Parathyroid adenoma (tissue), 2 donors: ENCODE measurements around the gene DKK3.

Source experiments
- H2AFZ ChIP-seq: fragments of 300-600 bp; sonication (generic); one replicate; pipeline ENCODE4 v1.7.0; 2017; ENCODE audit warnings: antibody characterized with exemption, mild to moderate bottlenecking
- H3K27ac ChIP-seq: fragments of 300-600 bp; sonication (generic); one replicate; pipeline ENCODE4 v1.7.0; 2017
- H3K27me3 ChIP-seq: fragments of 300-600 bp; sonication (generic); one replicate; pipeline ENCODE4 v1.7.0; 2017; ENCODE audit warnings: low read length; ENCODE audit not compliant: control insufficient read depth, insufficient read depth
- H3K36me3 ChIP-seq: fragments of 300-600 bp; sonication (generic); one replicate; pipeline ENCODE4 v1.7.0; 2017; ENCODE audit warnings: low read length; ENCODE audit not compliant: control insufficient read depth, insufficient read depth
- H3K4me1 ChIP-seq: fragments of 300-600 bp; sonication (generic); one replicate; pipeline ENCODE4 v1.7.0; 2017; ENCODE audit warnings: control low read depth
- H3K4me2 ChIP-seq: fragments of 300-600 bp; sonication (generic); one replicate; pipeline ENCODE4 v1.7.0; 2017; ENCODE audit warnings: low read length
- H3K4me3 ChIP-seq: fragments of 300-600 bp; sonication (generic); one replicate; pipeline ENCODE4 v1.7.0; 2017; ENCODE audit warnings: low read depth, low read length
- H3K79me2 ChIP-seq: fragments of 300-600 bp; sonication (generic); one replicate; pipeline ENCODE4 v1.7.0; 2017; ENCODE audit warnings: control low read depth
- H3K9ac ChIP-seq: fragments of 300-600 bp; sonication (generic); one replicate; pipeline ENCODE4 v1.7.0; 2017; ENCODE audit warnings: mild to moderate bottlenecking
- H3K9me3 ChIP-seq: fragments of 300-600 bp; sonication (generic); one replicate; pipeline ENCODE4 v1.7.0; 2017; ENCODE audit warnings: low read length; ENCODE audit not compliant: control insufficient read depth
- CTCF ChIP-seq: fragments of 300-600 bp; sonication (generic); IDR thresholded peaks from one replicate; pipeline ENCODE4 v1.7.0; 2017; ENCODE audit warnings: antibody characterized with exemption, mild to moderate bottlenecking
- donor health status: primary hyperparathyroidism.

DKK3 gene

GRCh38 chr11:12005476-12005875, 3.0 kb downstream of the DKK3 start:
- no peak overlapping the region for H3K9ac ChIP-seq
- no peaks in the 10 kb centered on the region for H3K36me3 ChIP-seq
- H3K79me2 ChIP-seq, result no peaks in the 10 kb centered on the region
- H2AFZ ChIP-seq, result no peak overlapping the region
- TF ChIP-seq CTCF, result no peak
- H3K9me3 ChIP-seq, result no peaks in the 10 kb centered on the region
- no peaks in the 10 kb centered on the region for H3K27me3 ChIP-seq
- H3K4me2 ChIP-seq, result no peak overlapping the region
- H3K4me1 ChIP-seq, result no peaks in the 10 kb centered on the region
- no peak overlapping the region for H3K4me3 ChIP-seq
- H3K27ac ChIP-seq, result no peak overlapping the region

- Histone ChIP-seq H3K79me2 (no peaks in the 10 kb centered on the region), H3K4me2 (no peak overlapping the region), H3K4me3 (no peak overlapping the region), H3K4me1 (no peaks in the 10 kb centered on the region), H3K27ac (no peak overlapping the region), H3K36me3 (no peaks in the 10 kb centered on the region), H3K9me3 (no peaks in the 10 kb centered on the region), H2AFZ (no peak overlapping the region), H3K9ac (no peak overlapping the region), H3K27me3 (no peaks in the 10 kb centered on the region)
- TF ChIP-seq CTCF, result no peak
Observed at GRCh38 chr11:12005061-12005460, 3.4 kb downstream of the DKK3 start.

- Histone ChIP-seq H3K79me2 (no peaks in the 10 kb centered on the region), H2AFZ (no peak overlapping the region), H3K9ac (no peak overlapping the region), H3K27ac (no peak overlapping the region), H3K36me3 (no peaks in the 10 kb centered on the region), H3K4me2 (no peak overlapping the region), H3K27me3 (no peaks in the 10 kb centered on the region), H3K4me1 (no peaks in the 10 kb centered on the region), H3K9me3 (no peaks in the 10 kb centered on the region), H3K4me3 (no peak overlapping the region)
- TF ChIP-seq CTCF, result no peak
Observed at GRCh38 chr11:12003815-12004214, 4.6 kb downstream of the DKK3 start.

- Histone ChIP-seq H3K36me3 (no peaks in the 10 kb centered on the region), H3K9me3 (no peaks in the 10 kb centered on the region), H3K27ac (no peak overlapping the region), H3K9ac (no peak overlapping the region), H3K4me3 (no peak overlapping the region), H3K79me2 (no peaks in the 10 kb centered on the region), H3K27me3 (no peaks in the 10 kb centered on the region), H2AFZ (no peak overlapping the region), H3K4me2 (no peak overlapping the region), H3K4me1 (no peaks in the 10 kb centered on the region)
- no peak for TF ChIP-seq CTCF
Observed at GRCh38 chr11:12003336-12003735, 5.1 kb downstream of the DKK3 start.

- Histone ChIP-seq H3K4me3 (no peak overlapping the region), H3K9me3 (no peaks in the 10 kb centered on the region), H3K4me2 (no peak overlapping the region), H3K79me2 (no peaks in the 10 kb centered on the region), H3K4me1 (no peaks in the 10 kb centered on the region), H3K9ac (no peak overlapping the region), H3K27ac (no peak overlapping the region), H3K27me3 (no peaks in the 10 kb centered on the region), H2AFZ (no peak overlapping the region), H3K36me3 (no peaks in the 10 kb centered on the region)
- no peak for TF ChIP-seq CTCF
Observed at GRCh38 chr11:12001186-12001585, 7.2 kb downstream of the DKK3 start.
